ENCODE data around the gene PCDHA4.
"Not testable (repeated sequence)": the region's sequence is repeated elsewhere in the genome, so short reads cannot be mapped to it uniquely, and the experiment has no call there.

Gene PCDHA4

DNA sequence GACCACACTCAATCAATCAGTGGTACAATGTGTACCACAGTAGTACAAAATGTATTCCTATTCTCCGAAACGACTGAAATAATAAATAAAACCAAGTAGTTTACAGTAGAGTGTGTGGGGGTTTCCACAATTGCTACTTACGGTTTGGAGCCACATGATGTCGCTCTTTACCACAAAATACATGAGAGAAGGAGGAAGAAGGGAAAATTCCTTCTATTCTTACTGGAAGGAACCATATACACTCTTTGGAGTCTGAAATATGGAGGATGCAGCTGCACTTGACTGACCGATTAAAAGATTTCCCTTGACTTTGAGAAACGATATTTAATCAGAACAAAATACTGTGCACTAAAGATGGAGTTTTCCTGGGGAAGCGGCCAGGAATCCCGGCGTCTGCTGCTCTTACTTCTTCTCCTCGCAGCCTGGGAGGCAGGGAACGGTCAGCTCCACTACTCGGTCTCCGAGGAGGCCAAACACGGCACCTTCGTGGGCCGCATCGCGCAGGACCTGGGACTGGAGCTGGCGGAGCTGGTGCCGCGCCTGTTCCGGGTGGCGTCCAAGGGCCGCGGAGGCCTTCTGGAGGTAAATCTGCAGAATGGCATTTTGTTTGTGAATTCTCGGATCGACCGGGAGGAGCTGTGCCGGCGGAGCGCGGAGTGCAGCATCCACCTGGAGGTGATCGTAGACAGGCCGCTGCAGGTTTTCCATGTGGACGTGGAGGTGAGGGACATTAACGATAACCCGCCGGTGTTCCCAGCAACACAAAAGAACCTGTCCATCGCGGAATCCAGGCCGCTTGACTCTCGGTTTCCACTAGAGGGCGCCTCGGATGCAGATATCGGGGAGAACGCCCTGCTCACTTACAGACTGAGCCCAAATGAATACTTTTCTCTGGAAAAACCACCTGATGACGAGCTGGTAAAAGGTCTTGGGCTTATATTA, at the start of gene PCDHA4:
Gene PCDHA4 (plus strand): TSS at position 235 of the 942 bp plus-strand sequence.
- DNase-seq, result no peak

DNA sequence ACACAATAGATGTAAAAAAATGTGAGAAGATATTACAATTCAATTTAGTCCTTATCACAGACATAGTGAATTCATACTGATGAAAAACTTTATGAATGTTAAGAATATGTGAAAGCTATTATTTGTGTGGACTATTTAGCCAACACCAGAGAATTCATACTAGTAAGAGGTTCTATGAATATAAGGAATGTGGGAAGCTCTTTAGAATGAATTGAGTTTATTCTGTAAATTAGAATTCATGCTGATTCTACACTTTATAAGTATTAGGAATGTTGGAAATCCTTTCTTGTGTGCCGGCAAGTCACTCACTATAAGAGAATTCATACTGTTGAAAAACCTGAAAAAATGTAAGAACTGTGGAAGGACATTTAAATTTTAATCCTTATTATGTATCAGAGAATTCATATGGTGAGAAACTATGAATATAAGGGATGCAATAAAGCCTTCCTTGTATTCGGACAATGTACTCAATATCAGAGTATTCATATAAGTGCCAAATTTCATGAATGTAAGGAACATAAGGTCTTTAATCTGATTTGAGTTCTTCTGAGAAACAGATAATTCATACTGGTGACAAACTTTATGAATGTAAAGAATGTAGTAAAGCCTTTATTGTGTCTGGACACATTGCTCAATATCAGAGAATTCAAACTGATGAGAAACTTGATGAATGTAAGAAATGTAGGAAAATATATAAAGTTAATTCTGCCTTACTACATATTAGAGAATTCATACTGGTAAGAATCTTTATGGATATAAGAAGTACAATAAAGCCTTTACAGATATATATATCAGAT, 42.5 kb upstream of the PCDHA4 start:
- DNase-seq, result no peak

DNA sequence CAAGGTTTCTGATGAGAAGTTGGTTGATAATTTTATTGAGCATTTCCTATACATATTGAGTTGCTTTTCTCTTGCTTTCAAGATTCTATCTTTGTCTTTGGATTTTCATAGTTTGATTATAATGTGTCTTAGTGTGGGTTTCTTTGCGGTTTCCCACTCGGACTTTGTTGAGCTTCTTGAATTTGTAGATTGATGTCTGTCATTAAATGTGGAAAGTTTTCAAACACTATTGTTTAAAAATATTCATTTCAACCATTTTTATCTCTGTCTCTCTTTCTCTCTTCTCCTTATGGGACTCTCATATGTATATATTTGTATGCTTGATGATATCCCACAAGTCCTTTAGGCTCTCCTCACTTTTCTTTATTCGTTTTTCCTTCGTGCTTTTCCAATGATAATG, 39.4 kb upstream of the PCDHA4 start:
- DNase-seq, result no peak

DNA sequence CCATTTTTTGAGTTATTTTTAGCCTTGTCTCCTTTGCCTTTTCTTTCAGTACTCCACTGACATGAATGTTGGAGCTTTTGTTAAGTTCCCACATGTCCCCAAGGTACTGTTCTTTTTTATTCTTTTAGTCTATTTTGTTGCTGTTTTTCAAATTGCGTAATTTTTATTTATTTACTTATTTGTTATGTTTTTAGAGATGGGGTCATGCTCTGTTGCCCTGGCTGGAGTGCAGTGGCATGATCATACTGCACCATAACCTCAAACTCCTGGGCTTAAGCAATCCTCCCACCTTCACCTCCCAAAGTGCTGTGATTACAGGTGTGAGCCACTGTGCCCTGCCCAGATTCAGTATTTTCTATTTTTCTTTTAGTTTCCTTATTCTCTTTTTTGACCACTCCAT, 26.4 kb upstream of the PCDHA4 start:
- no peak for DNase-seq

DNA sequence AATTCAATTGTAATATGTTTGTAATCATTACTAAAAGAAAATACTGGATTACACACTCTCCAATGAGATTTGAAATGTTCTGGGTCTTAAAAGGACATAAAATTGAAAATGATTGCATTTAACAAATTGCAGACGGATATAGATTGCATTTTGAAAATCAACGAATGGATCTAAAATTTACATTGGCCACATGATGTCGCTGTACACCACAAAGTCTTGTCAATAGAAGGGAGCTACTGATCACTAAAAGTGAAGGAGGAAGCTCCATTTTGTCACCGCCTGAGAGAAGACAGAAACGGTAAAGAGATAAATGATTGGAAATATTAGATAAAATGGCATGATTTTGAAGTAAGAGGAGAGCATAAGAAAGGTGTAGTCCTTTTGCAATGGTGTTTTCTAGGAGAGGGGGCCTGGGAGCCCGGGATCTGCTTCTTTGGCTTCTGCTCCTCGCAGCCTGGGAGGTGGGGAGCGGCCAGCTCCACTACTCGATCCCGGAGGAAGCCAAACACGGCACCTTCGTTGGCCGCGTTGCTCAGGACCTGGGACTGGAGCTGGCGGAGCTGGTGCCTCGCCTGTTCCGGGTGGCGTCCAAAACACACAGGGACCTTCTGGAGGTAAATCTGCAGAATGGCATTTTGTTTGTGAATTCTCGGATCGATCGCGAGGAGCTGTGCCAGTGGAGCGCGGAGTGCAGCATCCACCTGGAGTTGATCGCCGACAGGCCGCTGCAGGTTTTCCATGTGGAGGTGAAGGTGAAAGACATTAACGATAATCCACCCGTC, 20.8 kb upstream of the PCDHA4 start, which contains the start of gene PCDHA1:
Gene PCDHA1 (plus strand): TSS at position 236 of the 782 bp plus-strand sequence.
- DNase-seq, result no peak

DNA sequence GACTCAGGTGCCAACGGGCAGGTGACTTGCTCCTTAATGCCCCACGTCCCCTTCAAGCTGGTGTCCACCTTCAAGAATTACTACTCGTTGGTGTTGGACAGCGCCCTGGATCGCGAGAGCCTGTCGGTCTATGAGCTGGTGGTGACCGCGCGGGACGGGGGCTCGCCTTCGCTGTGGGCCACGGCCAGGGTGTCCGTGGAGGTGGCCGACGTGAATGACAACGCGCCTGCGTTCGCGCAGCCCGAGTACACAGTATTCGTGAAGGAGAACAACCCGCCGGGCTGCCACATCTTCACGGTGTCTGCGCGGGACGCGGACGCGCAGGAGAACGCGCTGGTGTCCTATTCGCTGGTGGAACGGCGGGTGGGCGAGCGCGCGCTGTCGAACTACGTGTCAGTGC, 19.4 kb upstream of the PCDHA4 start:
- DNase-seq, result not testable (repeated sequence)

DNA sequence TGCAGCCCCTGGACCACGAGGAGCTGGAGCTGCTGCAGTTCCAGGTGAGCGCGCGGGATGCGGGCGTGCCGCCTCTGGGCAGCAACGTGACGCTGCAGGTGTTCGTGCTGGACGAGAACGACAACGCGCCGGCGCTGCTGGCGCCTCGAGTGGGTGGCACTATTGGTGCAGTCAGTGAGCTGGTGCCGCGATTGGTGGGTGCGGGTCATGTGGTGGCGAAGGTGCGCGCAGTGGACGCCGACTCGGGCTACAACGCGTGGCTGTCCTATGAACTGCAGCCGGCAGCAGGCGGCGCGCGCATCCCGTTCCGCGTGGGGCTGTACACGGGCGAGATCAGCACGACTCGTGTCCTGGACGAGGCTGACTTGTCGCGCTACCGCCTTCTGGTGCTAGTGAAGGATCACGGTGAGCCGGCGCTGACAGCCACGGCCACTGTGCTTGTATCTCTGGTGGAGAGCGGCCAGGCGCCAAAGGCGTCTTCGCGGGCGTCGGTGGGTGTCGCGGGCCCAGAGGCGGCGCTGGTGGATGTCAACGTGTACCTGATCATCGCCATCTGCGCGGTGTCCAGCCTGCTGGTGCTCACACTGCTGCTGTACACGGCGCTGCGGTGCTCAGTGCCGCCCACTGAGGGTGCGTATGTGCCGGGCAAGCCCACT, 18.9 kb upstream of the PCDHA4 start:
- not testable (repeated sequence) for DNase-seq

DNA sequence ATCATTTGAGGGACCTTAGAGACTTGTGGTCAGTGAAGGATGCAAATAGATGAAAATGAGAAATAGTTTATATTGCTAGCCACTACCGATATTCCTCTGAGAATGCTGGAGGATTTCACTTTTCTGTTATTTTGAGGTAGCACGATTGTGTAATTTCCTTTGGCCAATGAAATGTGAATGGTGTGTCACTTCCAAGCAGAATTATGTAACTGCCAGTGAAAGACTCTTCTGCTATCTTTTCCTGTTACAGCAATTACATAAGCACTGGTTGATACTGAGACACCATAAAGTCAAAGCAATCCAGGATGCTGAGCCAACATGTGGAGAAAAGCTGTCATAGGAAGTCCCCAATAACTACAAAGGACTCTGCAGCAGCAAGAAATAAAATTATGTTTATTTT, 15.8 kb upstream of the PCDHA4 start:
- DNase-seq, result no peak

DNA sequence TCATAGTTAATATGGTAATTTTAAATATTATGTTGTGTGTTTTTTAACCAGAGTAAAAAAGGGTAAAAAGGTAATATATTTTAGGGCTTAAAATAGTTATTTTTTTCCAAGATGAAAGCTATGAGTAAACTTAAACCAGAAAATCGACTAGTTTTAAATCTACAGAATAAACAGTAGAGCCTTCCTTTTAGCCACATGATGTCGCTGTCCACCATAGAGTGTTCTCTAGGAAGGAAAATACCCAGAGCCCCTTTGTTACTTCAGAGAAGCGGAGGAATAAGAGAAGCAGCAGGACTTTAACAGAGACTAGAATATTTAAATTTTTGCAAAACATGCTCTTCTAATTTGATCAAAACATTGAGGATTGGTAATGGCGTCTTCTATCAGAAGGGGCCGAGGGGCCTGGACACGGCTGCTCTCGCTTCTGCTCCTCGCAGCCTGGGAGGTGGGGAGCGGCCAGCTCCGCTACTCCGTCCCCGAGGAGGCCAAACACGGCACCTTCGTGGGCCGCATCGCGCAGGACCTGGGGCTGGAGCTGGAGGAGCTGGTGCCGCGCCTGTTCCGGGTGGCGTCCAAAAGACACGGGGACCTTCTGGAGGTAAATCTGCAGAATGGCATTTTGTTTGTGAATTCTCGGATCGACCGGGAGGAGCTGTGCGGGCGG, 12.1 kb upstream of the PCDHA4 start, which contains the start of gene PCDHA2:
Gene PCDHA2 (plus strand): TSS at position 258 of the 664 bp plus-strand sequence.
- DNase-seq, result no peak

DNA sequence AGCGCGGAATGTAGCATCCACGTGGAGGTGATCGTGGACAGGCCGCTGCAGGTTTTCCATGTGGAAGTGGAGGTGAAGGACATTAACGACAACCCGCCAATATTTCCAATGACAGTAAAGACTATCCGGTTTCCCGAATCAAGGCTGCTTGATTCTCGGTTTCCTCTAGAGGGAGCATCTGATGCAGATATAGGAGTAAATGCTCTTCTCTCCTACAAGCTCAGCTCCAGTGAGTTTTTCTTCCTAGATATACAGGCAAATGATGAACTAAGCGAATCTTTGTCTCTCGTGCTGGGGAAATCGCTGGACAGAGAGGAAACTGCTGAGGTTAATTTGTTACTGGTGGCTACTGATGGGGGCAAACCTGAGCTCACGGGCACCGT, 11.6 kb upstream of the PCDHA4 start:
- DNase-seq, result no peak

DNA sequence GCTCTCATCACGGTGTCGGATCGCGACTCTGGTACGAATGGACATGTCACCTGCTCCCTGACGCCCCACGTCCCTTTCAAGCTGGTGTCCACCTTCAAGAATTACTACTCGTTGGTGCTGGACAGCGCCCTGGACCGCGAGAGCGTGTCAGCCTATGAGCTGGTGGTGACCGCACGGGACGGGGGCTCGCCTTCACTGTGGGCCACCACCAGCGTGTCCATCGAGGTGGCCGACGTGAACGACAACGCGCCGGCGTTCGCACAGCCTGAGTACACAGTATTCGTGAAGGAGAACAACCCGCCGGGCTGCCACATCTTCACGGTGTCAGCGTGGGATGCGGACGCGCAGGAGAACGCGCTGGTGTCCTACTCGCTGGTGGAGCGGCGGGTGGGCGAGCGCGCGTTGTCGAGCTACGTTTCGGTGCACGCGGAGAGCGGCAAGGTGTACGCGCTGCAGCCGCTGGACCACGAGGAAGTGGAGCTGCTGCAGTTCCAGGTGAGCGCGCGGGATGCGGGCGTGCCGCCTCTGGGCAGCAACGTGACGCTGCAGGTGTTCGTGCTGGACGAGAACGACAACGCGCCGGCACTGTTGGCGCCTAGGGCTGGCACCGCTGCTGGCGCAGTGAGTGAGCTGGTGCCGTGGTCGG, 10.7 kb upstream of the PCDHA4 start:
- not testable (repeated sequence) for DNase-seq

DNA sequence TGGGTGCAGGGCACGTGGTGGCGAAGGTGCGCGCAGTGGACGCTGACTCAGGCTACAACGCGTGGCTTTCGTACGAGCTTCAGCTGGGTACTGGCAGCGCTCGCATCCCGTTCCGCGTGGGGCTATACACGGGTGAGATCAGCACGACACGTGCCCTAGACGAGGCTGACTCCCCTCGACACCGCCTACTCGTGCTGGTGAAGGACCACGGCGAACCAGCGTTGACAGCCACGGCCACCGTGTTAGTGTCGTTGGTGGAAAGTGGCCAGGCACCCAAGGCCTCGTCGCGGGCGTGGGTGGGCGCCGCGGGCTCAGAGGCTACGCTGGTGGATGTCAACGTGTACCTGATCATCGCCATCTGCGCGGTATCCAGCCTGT, 10.2 kb upstream of the PCDHA4 start:
- DNase-seq, result no peak

DNA sequence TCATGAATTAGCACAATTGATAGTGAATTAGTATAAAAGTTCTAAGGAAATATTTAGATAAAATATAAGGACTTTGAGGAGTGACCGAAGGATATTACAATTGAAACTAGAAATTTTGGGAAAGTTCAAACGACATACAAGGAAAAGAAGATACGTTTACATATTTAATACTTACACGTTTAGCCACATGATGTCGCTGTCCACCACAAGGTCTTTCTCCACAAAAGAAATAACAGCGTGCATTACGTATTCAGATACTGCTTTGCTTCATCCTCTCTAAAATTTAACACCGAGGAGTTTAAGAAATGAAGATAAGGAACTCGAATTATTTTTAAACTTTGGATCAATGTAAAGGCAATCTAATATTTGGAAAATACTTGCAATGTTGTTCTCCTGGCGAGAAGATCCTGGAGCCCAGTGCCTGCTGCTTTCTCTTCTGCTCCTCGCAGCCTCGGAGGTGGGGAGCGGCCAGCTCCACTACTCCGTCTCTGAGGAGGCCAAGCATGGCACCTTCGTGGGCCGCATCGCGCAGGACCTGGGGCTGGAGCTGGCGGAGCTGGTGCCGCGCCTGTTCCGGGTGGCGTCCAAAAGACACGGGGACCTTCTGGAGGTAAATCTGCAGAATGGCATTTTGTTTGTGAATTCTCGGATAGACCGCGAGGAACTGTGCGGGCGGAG, 5.9 kb upstream of the PCDHA4 start, which contains the start of gene PCDHA3:
Gene PCDHA3 (plus strand): TSS at position 242 of the 678 bp plus-strand sequence.
- DNase-seq, result no peak

DNA sequence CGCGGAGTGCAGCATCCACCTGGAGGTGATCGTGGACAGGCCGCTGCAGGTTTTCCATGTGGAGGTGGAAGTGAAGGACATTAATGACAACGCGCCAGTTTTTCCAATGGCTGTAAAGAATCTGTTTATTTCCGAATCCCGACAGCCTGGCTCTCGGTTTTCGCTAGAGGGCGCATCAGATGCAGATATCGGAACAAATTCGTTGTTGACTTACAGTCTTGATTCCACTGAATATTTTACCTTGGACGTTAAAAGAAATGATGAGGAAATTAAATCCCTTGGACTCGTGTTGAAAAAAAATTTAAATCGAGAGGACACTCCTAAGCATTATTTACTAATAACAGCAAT, 5.4 kb upstream of the PCDHA4 start:
- DNase-seq, result no peak

DNA sequence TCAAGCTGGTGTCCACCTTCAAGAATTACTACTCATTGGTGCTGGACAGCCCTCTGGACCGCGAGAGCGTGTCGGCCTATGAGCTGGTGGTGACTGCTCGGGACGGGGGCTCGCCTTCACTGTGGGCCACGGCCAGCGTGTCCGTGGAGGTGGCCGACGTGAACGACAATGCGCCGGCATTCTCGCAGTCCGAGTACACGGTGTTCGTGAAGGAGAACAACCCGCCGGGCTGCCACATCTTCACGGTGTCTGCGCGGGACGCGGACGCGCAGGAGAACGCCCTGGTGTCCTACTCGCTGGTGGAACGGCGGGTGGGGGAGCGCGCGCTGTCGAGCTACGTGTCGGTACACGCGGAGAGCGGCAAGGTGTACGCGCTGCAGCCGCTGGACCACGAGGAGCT, 4.5 kb upstream of the PCDHA4 start:
- DNase-seq, result not testable (repeated sequence)

DNA sequence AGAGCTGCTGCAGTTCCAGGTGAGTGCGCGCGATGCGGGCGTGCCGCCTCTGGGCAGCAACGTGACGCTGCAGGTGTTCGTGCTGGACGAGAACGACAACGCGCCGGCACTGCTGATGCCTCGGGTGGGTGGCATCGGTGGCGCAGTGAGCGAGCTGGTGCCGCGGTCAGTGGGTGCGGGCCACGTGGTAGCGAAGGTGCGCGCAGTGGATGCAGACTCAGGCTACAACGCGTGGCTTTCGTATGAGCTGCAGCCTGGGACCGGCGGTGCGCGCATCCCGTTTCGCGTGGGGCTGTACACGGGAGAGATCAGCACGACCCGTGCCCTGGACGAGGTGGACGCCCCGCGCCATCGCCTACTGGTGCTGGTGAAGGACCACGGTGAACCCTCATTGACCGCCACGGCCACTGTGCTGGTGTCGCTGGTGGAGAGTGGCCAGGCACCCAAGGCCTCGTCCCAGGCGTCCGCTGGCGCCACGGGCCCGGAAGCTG, 4.0 kb upstream of the PCDHA4 start:
- DNase-seq, result no peak

DNA sequence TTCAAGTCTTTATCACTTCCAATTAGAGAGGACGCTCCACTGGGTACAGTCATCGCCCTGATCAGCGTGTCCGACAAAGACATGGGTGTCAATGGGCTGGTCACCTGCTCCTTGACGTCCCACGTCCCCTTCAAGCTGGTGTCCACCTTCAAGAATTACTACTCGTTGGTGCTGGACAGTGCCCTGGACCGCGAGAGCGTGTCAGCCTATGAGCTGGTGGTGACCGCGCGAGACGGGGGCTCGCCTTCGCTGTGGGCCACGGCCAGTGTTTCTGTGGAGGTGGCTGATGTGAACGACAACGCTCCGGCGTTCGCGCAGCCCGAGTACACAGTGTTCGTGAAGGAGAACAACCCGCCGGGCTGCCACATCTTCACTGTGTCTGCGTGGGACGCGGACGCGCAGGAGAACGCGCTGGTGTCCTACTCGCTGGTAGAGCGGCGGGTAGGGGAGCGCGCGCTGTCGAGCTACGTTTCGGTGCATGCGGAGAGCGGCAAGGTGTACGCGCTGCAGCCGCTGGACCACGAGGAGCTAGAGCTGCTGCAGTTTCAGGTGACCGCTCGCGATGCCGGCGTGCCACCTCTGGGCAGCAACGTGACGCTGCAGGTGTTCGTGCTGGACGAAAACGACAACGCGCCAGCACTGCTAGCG, 1.5 kb downstream of the PCDHA4 start:
- not testable (repeated sequence) for DNase-seq

DNA sequence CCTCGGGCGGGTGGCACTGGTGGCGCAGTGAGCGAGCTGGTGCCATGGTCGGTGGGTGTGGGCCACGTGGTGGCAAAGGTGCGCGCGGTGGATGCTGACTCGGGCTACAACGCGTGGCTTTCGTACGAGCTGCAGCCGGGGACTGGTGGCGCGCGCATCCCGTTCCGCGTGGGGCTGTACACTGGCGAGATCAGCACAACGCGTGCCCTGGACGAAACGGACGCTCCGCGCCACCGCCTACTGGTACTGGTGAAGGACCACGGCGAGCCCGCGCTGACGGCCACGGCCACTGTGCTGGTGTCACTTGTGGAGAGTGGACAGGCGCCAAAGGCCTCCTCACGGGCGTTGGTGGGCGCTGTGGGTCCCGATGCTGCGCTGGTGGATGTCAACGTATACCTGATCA, 2.0 kb downstream of the PCDHA4 start:
- DNase-seq, result no peak

DNA sequence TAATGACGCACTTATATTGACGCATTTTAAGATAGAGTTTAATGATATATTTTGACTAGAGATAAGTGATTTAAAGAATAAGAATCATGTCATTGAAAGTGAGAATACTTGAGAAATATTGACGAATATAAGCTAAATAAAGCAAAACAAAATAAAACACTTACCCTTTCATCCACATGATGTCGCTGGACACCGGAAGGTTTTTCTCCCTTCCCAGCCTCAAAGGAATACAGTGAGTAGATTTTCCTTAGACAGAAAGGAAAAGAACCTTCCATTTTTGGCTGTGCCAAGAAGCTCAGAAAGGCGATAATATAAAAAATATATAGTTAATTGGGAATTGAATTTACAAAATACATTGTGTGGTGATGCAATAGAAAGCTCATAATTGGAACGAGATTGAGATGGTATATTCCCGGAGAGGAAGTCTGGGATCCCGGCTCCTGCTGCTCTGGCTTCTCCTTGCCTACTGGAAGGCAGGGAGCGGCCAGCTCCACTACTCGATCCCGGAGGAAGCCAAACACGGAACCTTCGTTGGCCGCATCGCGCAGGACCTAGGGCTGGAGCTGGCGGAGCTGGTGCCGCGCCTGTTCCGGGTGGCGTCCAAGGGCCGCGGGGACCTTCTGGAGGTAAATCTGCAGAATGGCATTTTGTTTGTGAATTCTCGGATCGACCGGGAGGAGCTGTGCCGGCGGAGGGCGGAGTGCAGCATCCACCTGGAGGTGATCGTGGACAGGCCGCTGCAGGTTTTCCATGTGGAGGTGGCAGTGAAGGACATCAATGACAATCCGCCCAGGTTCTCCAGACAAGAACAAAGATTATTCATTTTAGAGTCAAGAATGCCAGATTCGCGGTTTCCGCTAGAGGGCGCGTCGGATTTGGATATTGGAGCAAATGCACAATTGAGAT, 14.8 kb downstream of the PCDHA4 start, which contains the start of gene PCDHA5:
Gene PCDHA5 (plus strand): TSS at position 239 of the 906 bp plus-strand sequence.
- DNase-seq, result no peak
